Stimulated activated CD4-positive, alpha-beta T cell treated with anti-CD3 and anti-CD28 coated beads, Interleukin-12 subunit alpha, Interleukin-12 subunit beta, amount 100 ng/mL, for 48 hours (primary cell): ENCODE results near the gene NCR1.
"Not testable (repeated sequence)": the region's sequence is repeated elsewhere in the genome, so short reads cannot be mapped to it uniquely, and the experiment has no call there.

Source experiments
- DNase-seq, 3 donors: peaks; one replicate each; pipeline ENCODE4 v3.0.0-alpha.2; 2020; ENCODE audit warnings: low read depth in 2 of 3, low spot score in 1 of 3

The NCR1 gene, protein sequence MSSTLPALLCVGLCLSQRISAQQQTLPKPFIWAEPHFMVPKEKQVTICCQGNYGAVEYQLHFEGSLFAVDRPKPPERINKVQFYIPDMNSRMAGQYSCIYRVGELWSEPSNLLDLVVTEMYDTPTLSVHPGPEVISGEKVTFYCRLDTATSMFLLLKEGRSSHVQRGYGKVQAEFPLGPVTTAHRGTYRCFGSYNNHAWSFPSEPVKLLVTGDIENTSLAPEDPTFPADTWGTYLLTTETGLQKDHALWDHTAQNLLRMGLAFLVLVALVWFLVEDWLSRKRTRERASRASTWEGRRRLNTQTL

DNA sequence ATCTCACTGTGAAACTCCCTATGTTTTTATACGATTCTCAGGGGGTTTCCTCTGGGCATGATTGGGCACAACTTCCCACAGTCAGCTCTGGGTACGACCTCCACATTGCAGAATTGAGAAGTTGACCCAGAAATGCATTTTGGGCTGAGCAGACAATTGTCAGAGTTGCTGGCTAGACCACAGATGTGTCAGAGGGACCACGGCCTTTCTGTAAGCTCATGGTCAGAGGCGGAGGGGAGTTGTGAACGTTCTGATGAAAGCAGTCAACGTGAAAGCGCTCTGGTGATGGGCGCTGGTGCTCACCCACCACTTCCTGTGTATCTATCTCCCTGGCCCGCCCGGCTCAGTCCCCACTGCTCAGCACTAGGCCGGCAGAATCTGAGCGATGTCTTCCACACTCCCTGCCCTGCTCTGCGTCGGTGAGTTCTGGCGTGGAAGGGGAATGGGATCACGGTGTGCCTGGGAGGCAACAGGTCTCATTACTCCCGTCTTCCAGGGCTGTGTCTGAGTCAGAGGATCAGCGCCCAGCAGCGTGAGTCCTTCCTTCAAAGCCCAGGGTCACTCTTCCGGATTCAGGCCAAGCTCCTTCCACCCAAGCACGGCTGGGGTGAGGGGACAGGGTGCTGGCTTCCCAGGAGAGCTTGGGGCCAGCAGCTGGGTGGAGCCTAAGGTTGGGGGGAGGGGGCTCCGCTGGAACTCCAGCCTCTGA, at the start of gene NCR1:
Gene NCR1 (plus strand): TSS at position 346 of the 709 bp plus-strand sequence. CDS start 40 bp downstream, at position 386.
- no peak for DNase-seq

DNA sequence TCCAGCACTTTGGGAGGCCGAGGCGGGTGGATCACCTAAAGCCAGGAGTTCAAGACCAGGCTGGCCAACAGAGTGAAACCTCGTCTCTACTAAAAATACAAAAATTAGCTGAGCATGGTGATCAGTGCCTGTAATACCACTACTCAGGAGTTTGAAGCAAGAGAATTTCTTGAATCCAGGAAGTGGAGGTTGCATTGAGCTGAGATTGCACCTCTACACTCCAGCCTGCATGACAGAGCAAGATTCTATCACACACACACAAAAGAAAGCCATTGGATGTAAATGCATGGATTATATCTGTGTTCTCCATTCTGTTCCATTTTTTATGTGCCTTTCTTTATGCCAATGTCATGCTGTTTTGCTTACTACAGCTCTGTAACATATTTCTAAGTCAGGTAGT, 47.5 kb upstream of the NCR1 start:
- not testable (repeated sequence) for DNase-seq

DNA sequence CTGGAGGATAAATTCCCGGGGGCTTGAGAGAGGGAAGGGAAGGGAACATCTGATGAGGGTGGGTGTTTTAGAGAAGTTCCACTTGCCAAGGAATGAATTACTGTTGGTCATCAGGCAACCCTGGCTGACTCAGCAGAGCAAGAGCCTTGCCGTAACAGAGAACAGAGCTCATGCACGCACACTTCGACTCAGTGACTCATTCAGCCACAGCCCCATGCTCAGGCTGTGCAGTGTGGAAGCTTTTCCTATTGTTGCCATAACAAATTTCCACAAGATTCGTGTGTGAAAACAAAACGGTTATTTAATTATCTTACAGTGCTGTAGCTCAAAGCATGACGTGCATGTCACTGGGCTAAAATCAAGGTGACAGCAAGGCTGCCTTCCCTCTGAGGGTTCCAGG, 46.5 kb upstream of the NCR1 start:
- DNase-seq = not testable (repeated sequence)

DNA sequence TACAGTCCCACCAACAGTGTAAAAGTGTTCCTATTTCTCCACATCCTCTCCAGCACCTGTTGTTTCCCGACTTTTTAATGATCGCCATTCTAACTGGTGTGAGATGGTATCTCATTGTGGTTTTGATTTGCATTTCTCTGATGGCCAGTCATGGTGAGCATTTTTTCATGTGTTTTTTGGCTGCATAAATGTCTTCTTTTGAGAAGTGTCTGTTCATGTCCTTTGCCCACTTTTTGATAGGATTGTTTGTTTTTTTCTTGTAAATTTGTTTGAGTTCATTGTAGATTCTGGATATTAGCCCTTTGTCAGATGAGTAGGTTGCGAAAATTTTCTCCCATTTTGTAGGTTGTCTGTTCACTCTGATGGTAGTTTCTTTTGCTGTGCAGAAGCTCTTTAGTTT, 42.5 kb upstream of the NCR1 start:
- not testable (repeated sequence) for DNase-seq

DNA sequence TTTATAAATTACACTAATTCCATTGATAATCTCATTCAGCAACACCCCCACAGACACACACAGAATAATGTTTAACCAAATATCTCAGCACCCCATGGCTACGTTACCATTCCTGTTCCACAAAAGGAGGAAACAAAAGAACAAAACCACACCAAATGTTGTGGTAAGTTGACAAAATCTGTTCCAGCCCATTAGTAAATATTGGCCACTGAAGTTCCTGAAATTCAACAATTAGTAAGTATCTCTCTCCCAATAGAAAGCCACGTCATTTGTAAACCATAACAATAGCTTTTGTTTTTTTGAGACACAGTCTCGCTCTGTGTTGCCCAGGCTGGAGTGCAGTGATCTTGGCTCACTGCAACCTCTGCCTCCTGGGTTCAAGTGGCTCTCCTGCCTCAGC, 34.3 kb upstream of the NCR1 start:
- DNase-seq = no peak

DNA sequence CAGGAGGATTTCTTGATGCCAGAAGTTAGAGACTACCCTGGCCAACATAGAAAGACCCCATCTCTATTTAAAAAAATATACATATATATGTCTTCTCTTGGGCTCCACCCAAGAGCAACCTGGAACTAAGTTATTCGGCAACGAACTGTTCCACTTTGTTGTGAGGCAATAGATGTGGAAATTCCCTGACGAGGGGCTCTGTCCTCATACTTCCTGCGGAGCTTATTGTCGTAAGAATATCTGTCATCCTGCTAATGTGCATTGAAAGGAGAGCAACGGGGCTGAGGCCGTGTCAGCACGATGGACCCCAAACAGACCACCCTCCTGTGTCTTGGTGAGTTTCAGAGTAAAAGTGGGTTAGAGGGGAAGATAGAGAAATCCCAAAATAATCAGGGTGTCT, 32.0 kb upstream of the NCR1 start, which contains the start of gene FCAR:
Gene FCAR (plus strand): TSS at position 246 of the 400 bp plus-strand sequence. CDS start 55 bp downstream, at position 301.
- no peak for DNase-seq

DNA sequence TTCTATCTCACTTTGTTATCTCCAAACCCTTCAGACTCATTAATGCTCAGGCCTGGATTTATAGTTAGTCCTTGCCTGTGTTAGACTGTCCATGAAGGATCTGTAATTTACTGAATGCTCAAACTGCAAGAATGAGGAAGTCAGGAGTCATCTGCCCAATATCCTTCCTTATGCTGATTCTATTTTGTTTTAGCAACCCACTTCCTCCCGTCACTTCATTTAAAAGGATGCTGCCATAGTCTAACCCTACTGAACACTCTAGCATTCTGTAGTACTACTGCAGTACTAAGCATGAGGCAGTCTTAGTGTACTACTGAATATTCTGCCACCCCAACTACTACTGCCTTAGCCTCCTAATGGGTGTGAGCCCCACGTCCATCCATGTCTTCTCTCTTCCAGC, 30.4 kb upstream of the NCR1 start:
- no peak for DNase-seq

DNA sequence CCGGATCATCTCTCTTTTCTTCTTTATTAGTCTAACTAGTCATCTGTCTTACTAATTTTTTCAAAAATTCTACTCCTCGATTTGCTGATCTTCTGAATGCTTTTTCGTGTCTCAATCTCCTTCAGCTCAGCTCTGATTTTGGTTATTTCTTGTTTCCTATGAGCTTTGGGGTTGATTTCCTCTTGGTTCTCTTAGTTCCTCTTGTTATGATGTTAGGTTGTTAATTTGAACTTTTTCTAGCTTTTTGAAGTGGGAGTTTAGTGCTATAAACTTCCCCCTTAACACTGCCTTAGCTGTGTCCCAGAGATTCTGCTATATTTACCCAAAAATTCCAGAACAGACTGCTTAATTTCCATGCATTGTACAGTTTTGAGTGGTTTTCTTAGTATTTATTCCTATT, 28.5 kb upstream of the NCR1 start:
- DNase-seq = no peak

DNA sequence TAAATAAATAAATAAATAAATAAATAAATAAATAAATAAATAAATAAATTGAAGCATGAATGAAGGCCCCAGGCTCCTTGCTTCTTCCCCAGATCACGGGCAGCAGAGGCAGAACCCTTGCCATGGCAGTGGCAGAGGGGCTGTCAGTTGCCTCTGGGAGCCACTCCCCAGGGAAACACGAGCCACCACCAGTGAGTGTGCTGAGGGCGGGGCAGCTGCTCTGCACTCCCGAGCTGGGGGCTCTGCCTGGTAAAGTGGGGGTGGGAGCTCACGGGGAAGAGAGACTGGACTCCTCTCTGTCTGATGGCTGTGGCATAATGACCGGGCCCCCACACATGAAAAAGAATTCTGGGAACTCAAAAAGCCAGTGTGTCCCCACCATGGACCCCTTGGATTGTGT, 24.1 kb upstream of the NCR1 start:
- no peak for DNase-seq

DNA sequence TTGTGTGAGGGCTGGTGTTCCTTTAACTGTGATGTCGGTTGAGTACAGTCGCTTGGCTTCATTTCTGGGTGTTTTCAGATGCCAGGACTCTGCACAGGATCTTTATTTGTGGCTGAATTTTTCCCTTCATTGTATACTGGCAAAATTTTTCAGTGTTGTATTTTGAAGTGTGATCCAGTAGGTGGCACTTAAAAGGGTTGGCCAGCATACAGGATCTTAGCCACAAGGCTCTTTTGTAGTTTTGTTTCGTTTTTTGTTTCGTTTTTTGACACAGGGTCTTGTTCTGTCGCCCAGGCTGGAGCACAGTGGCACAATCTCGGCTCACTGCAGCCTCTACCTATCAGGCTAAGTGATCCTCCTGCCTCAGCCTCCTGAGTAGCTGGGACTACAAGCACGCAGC, 23.2 kb upstream of the NCR1 start:
- no peak for DNase-seq

DNA sequence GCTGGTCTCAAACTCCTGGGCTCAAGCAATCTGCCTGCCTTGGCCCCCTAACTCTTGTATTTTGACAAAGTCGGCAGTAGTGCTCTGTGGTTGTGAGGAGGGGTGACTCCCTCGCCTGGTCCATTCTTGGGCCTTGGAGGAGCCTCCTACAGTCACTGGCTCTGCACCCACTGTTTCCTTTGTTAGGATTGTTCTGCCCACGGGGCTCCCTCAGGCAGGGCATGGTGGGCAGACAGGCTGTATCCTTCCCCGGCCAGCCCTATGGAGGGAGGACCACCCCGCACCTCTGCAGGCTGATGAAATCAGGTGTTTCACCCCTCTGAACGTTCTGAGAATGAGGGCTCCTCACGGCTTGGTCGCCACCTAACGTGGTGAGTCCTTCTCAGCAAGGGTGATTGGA, 22.7 kb upstream of the NCR1 start:
- no peak for DNase-seq

DNA sequence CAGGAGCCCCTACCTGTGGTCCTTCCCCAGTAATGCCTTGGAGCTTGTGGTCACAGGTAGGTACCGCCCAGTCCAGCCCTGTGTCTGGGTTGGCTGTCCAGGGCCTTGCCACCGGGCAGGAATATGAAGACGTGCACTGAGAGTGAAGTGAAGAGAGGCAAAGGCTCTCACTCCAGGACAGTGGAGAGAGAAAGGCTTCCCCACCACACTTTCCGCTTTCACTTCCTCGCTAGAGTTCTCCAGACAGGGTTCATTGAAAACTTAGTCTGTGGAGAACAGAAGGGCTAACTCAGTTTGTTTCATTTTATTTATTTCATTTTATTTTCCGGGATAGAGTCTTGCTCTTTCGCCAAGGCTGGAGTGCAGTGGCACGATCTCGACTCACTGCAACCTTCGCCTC, 17.7 kb upstream of the NCR1 start:
- no peak for DNase-seq

DNA sequence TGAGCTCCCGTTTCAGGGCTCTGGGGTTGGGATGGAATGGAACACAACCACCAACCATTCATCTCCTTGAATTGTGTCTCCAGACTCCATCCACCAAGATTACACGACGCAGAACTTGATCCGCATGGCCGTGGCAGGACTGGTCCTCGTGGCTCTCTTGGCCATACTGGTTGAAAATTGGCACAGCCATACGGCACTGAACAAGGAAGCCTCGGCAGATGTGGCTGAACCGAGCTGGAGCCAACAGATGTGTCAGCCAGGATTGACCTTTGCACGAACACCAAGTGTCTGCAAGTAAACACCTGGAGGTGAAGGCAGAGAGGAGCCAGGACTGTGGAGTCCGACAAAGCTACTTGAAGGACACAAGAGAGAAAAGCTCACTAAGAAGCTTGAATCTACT, 16.4 kb upstream of the NCR1 start:
- DNase-seq = no peak

DNA sequence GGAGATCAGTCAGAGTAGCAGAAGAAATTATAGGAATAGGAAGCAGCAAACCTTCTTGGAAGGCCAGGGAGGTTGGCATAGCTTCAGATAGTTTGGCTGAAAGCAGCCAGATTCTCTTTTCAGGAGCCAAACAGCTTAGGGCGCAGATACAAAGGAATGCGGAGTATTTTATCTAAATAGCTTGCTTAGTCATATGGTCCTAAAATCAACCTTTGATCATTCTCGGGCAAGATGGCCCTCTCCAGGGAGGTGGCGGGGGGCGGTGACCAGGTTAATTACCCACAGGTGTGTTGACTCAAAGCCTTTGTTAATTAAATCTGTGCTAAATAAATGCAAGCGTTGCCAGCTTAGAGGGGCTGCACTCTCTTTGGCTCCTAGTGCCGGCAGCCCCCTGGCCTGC, 12.5 kb upstream of the NCR1 start:
- no peak for DNase-seq

DNA sequence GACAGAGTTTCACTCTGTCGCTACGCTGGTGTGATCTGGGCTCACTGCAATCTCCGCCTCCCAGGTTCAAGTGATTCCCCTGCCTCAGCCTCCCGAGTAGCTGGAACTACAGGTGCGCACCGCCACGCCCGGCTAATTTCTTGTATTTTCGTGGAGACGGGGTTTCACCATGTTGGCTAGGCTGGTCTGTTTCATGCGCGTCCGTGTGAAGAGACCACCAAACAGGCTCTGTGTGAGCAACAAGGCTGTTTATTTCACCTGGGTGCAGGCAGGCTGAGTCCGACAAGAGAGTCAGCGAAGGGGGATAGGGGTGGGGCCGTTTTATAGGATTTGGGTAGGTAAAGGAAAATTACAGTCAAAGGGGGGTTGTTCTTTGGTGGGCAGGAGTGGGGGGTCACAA, 11.8 kb upstream of the NCR1 start:
- not testable (repeated sequence) for DNase-seq

DNA sequence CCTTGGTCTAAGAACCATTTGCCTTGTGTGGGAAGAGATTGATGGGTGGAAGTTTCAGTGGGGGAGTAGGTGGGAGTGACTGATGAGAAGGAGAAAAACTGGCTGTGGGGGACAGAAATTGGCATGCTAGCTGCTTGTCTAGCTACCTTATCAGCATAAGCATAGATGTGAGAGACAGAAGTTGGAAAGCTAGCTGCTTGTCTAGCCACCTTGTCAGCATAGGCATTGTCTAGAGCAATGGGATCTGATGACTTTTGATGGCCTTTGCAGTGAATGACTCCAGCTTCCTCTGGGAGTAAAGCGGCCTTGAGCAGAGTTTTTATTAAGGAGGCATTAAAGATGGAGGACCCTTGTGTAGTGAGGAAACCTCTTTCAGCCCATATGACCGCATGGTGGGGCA, 9.9 kb upstream of the NCR1 start:
- DNase-seq = no peak

DNA sequence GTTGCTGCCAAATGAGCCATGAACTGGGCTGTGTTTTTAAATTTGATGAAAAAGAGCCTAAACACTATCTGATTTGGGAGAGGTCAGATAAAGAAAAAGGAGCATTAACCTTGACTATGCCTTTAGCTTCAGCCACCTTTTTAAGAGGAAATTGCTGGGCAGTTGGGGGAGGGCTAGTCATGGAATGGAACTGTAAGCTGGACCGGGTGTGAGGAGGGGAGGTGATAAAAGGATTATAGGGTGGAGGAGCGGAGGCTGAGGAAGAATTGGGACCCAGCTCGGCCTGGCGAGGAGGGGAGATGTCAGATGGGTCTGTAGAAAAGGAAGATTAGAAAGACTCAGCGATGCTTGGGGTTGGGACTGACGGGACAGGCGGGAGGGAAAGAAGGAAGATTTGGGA, 7.3 kb upstream of the NCR1 start:
- DNase-seq = not testable (repeated sequence)

DNA sequence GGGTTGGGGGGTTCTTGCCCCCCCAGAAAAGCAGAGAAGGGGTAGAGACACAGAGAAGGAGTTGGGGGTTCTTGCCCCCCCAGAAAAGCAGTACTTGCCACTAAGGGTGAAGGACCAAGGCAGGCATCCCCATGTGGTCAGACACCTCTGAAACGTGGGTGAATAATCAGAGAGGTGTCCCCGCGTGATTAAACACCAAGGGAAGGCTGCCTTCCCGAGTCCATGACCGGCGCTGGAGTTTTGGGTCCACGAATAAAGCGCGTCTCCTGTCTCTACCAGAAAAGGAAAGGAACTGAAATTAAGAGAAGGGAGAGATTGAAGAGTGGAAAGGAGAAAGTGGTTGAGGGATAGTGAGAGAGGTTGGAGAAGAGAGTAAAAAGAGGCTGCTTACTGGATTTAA, 6.3 kb upstream of the NCR1 start:
- not testable (repeated sequence) for DNase-seq

DNA sequence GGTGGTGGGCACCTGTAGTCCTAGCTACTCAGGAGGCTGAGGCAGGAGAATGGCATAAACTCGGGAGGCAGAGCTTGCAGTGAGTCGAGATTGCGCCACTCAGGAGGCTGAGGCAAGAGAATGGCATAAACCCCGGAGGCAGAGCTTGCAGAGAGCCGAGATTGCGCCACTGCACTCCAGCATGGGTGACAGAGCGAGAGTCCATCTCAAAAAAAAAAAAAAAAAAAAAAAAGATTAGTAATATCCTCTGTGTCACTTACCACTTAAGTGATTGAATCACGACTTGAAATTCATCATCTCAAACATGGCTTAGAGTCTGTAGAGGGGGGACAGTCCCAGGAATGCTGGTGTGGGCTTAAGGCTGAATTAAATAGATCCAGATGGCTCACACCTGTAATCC, 4.8 kb upstream of the NCR1 start:
- DNase-seq = not testable (repeated sequence)

DNA sequence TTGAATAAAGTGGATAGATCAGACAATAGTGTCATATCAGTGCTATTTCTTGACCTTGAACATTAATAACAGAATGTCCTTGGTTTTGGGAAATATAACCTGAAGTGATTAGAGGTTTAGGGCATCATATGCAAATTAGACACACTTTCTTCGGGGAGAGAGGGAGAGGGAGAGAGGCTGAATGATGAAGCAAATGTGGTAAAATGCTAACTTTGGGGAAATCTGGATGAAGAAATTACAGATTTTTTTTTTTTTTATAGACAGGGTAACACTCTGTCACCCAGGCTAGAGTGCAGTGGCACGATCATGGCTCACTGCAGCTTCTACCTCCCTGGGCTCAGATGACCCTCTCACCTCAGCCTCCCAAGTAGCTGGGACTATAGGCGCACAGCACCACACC, 3.9 kb upstream of the NCR1 start:
- DNase-seq = no peak

DNA sequence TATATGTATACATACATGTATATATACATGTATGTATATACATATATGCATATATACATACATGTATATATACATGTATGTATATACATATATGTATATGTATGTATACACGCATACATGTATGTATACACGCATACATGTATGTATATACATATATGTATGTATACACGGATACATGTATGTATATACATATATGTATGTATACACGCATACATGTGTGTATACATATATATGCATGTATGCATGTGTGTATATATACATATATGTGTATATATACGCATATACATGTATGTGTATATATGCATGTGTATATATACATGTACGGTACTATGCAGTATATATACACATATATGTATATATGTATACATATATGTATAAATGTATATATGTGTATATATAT, 2.6 kb upstream of the NCR1 start:
- DNase-seq = no peak

DNA sequence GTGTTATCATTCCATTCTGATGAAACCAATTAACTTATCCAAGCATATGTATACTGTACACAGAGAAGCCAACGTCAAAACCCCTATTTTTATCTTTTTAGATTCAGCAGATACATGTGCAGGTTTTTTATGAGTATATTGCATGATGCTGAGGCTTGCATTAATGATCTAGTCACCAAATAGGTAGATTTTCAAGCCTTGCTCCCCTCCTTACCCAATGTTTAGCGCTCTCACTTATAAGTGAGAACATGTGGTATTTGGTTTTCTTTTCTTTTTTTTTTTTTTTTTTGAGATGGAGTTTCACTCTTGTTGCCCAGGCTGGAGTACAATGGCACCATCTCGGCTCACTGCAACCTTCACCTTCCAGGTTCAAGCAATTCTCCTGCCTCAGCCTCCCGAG, 1.7 kb upstream of the NCR1 start:
- not testable (repeated sequence) for DNase-seq

DNA sequence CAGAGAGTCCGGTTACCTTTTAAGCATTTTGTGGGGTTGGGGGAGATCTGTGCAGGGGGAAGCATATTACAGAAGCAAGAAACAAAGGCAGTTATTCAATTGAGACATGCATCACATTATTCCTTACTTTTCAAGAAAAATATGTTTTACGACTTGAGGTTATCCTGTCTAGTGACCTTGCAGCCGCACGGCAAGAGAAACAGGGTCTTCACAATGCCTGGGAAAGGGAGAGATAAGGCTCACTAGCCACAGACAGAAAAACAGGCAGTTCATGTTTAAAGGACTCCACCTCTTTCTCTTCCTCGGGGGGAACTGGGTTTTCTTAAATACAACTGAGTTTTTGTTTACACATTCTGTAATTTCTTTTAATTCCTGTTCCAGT, 536 bp upstream of the NCR1 start:
- DNase-seq = no peak
